ENCODE results near the gene PLAAT1.

GRCh38 chr3:193231201-193231600, 9.8 kb upstream of the PLAAT1 start:
- TF ChIP-seq CTCF (IDR thresholded peaks at IDR 0.05) (no peak), POLR2AphosphoS5 (IDR thresholded peaks at IDR 0.05) (no peak)

All from breast epithelium (tissue), 3 donors.